Measurements from ENCODE around the gene RNF38.

GRCh38 chr9:36314740-36315139 lies 85.3 kb downstream of the RNF38 start:
- TF ChIP-seq CTCF (IDR thresholded peaks at IDR 0.05; ENCODE audit: low read depth, low read length, poor library complexity, severe bottlenecking) = no peak
- TF ChIP-seq EZH2phosphoT487 (IDR thresholded peaks at IDR 0.05; ENCODE audit: borderline replicate concordance, low read length) = no peak

Data from DOHH2 (cell line).